Measurements from ENCODE around the gene GSE1. TPM values are rescaled to one million over a fixed set of nuclear protein-coding genes. Genes with fewer than 3 reads are reported as not detected.

GSE1 gene
- total and polyA plus RNA-seq, 3 donors from 2014 or later, result 49.9 to 212 (median 188) TPM

- H3K27ac ChIP-seq, result no peak overlapping the region
- DNase-seq, result no peak
- no peaks in the 10 kb centered on the region for H3K36me3 ChIP-seq (ENCODE audit: low read depth, missing control alignments)
- intact Hi-C loops (cut with DNase I; ENCODE audit: low total_unique reads), result no loop called here
- H3K4me1 ChIP-seq, result peaks cover 56% of the 10 kb centered on the region
- no peak overlapping the region for H3K4me3 ChIP-seq
- no peaks in the 10 kb centered on the region for H3K9me3 ChIP-seq
- TF ChIP-seq POLR2A (IDR thresholded peaks at IDR 0.05), result no peak
- TF ChIP-seq, protein P1, sequence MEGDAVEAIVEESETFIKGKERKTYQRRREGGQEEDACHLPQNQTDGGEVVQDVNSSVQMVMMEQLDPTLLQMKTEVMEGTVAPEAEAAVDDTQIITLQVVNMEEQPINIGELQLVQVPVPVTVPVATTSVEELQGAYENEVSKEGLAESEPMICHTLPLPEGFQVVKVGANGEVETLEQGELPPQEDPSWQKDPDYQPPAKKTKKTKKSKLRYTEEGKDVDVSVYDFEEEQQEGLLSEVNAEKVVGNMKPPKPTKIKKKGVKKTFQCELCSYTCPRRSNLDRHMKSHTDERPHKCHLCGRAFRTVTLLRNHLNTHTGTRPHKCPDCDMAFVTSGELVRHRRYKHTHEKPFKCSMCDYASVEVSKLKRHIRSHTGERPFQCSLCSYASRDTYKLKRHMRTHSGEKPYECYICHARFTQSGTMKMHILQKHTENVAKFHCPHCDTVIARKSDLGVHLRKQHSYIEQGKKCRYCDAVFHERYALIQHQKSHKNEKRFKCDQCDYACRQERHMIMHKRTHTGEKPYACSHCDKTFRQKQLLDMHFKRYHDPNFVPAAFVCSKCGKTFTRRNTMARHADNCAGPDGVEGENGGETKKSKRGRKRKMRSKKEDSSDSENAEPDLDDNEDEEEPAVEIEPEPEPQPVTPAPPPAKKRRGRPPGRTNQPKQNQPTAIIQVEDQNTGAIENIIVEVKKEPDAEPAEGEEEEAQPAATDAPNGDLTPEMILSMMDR (IDR thresholded peaks at IDR 0.05), result no peak
- H3K27me3 ChIP-seq, result no peaks in the 10 kb centered on the region
- WGBS, 2 donors, result 63% methylated on average over 6 to 7 of the region's 7 CpGs
Observed at GRCh38 chr16:85606904-85607303, 6.2 kb upstream of the GSE1 start.

DNA sequence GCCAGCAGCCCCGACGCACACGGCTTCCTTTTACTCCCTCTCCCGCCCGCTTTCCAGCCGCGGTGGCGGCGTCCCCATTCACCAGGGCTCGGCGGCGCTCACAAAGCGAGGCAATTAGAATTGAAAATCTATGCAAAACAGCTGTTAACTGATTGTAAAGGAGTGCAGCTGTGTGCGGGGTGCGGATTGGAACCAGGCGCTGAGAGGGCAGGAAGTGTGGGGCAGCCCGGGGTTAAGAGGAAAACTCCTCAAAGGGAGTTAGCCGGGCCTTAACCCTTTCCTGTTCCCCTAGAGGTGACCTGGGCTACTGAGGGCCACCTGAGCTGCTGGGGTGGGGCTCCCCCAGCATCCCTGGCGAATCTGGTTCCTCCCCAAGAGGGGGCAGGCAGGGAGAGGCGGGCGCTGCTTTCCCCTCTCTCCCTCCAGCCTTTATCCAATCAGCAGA, 5.8 kb upstream of the GSE1 start:
- DNase-seq, result no peak
- intact Hi-C loops (cut with DNase I; ENCODE audit: low total_unique reads), result no loop called here
- H3K27me3 ChIP-seq, result no peaks in the 10 kb centered on the region
- H3K9me3 ChIP-seq, result no peaks in the 10 kb centered on the region
- no peak overlapping the region for H3K27ac ChIP-seq
- H3K4me3 ChIP-seq, result no peak overlapping the region
- TF ChIP-seq, protein P1 (IDR thresholded peaks at IDR 0.05), result no peak
- TF ChIP-seq POLR2A (IDR thresholded peaks at IDR 0.05), result no peak
- no peaks in the 10 kb centered on the region for H3K36me3 ChIP-seq (ENCODE audit: low read depth, missing control alignments)
- WGBS, 2 donors, result 41 to 61% methylated on average over 18 to 21 of the region's 21 CpGs
- peaks cover 56% of the 10 kb centered on the region for H3K4me1 ChIP-seq

- no peaks in the 10 kb centered on the region for H3K9me3 ChIP-seq
- H3K27ac ChIP-seq, result no peak overlapping the region
- intact Hi-C loops (cut with DNase I; ENCODE audit: low total_unique reads), result no loop called here
- H3K4me1 ChIP-seq, result peaks cover 56% of the 10 kb centered on the region
- TF ChIP-seq POLR2A (IDR thresholded peaks at IDR 0.05), result no peak
- TF ChIP-seq, protein P1 (IDR thresholded peaks at IDR 0.05), result no peak
- no peaks in the 10 kb centered on the region for H3K36me3 ChIP-seq (ENCODE audit: low read depth, missing control alignments)
- DNase-seq, result no peak
- 70 to 71% methylated on average over 8 to 14 of the region's 14 CpGs for WGBS, 2 donors
- H3K4me3 ChIP-seq, result no peak overlapping the region
- no peaks in the 10 kb centered on the region for H3K27me3 ChIP-seq
Observed at GRCh38 chr16:85607796-85608514, 5.2 kb upstream of the GSE1 start.

DNA sequence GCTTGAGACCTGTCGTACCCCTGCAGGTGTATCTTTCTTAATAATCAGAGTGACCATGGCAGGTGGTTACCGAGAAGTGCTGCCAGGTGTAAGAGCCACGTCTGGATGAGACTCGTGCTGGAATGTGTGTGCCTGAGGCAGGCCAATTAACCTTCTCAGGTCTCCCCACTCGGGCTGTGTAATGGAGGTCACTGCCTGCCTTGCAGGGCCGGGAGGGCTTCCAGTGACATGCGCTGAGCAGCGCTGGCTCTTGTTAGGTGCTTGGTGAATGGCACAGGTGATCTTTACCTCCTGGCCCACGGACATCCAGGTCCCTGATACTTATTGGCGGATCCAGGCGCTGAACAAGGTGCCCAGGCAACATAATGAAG, 4.6 kb upstream of the GSE1 start:
- H3K36me3 ChIP-seq (ENCODE audit: low read depth, missing control alignments), result no peaks in the 10 kb centered on the region
- peaks cover 53% of the 10 kb centered on the region for H3K4me1 ChIP-seq
- no peak overlapping the region for H3K27ac ChIP-seq
- TF ChIP-seq POLR2A (IDR thresholded peaks at IDR 0.05), result no peak
- TF ChIP-seq, protein P1 (IDR thresholded peaks at IDR 0.05), result no peak
- H3K27me3 ChIP-seq, result no peaks in the 10 kb centered on the region
- DNase-seq, result no peak
- 71 to 77% methylated on average over 6 to 11 of the region's 11 CpGs for WGBS, 2 donors
- intact Hi-C loops (cut with DNase I; ENCODE audit: low total_unique reads), result no loop called here
- H3K4me3 ChIP-seq, result no peak overlapping the region
- no peaks in the 10 kb centered on the region for H3K9me3 ChIP-seq

DNA sequence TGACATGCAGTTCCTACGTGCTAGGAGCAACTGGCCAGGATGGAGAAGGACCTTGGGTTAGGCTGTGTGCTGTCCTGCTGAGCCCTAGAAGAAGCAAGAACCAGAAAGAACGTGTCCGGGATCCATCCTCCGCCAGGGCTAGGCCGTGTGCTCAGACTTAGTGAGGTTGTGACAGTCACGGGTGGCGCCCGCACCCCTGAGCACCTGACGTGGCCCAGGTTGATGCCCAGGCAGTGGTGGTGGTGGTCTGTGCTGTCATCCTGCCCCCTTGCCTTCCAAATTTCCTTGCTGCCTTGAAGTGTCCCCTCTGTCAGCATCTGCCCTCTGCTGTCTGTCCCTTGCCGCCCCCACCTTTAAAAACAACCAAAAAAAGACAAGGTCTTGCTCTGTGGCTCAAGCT, 4.2 kb upstream of the GSE1 start:
- DNase-seq, result no peak
- WGBS, 2 donors, result 85 to 92% methylated on average over 6 to 10 of the region's 10 CpGs
- Histone ChIP-seq H3K4me1 (peaks cover 55% of the 10 kb centered on the region), H3K27ac (no peak overlapping the region), H3K36me3 (ENCODE audit: low read depth, missing control alignments) (no peaks in the 10 kb centered on the region), H3K27me3 (no peaks in the 10 kb centered on the region), H3K9me3 (no peaks in the 10 kb centered on the region), H3K4me3 (no peak overlapping the region)
- intact Hi-C loops (cut with DNase I; ENCODE audit: low total_unique reads), result no loop called here
- no peak for TF ChIP-seq POLR2A (IDR thresholded peaks at IDR 0.05)
- TF ChIP-seq, protein P1 (IDR thresholded peaks at IDR 0.05), result no peak

All from testis (tissue), 3 donors.